Naive thymus-derived CD8-positive, alpha-beta T cell (primary cell): Measurements from ENCODE around the gene DDX23. TPM values are rescaled to one million over a fixed set of nuclear protein-coding genes. Genes with fewer than 3 reads are reported as not detected.
"Not testable (repeated sequence)": the region's sequence is repeated elsewhere in the genome, so short reads cannot be mapped to it uniquely, and the experiment has no call there.

Experiments used
- ATAC-seq, 2 donors: fragments of 150-1000 bp; cut with Tn5 transposase in 1 of 2; sonication (Bioruptor Pico), chemical (Tn5 transposase) in 1 of 2; 1 replicate in 1 of 2; 2 replicates in 1 of 2; pipeline ENCODE4 v1.10.0; 2021; ENCODE audit warnings: mild to moderate bottlenecking in 2 of 2, moderate library complexity in 2 of 2
- POLR2A ChIA-PET: fragments of 350-600 bp; sonication (Branson Sonifier 250); formaldehyde crosslinking; loops from one replicate; lab custom pipeline; 2021; ENCODE audit warnings: antibody characterized with exemption; lab: Charles Lee
- DNase-seq, 10 donors: peaks; one replicate each; pipeline versions ENCODE4 v3.0.0 to v3.0.0-alpha.2; 2020 to 2022
- H3K27ac Mint-ChIP-seq, 10 donors: one replicate each; pipeline ENCODE4 v1.8.0; 2020 to 2022; ENCODE audit warnings: mild to moderate bottlenecking in 10 of 10, mixed read lengths in 10 of 10, moderate library complexity in 4 of 10, inconsistent platforms in 1 of 10
- H3K27me3 Mint-ChIP-seq, 5 donors: one replicate each; pipeline ENCODE4 v1.8.0; 2021 to 2022; ENCODE audit warnings: mixed read lengths in 5 of 5
- H3K36me3 Mint-ChIP-seq, 3 donors: one replicate each; pipeline ENCODE4 v1.8.0; 2020 to 2022; ENCODE audit warnings: mixed read lengths in 3 of 3, mild to moderate bottlenecking in 2 of 3, inconsistent platforms in 1 of 3
- H3K4me1 Mint-ChIP-seq, 4 donors: one replicate each; pipeline ENCODE4 v1.8.0; 2021 to 2022; ENCODE audit warnings: mixed read lengths in 4 of 4
- H3K4me3 Mint-ChIP-seq, 10 donors: one replicate each; pipeline ENCODE4 v1.8.0; 2020 to 2022; ENCODE audit warnings: mild to moderate bottlenecking in 10 of 10, mixed read lengths in 10 of 10, moderate library complexity in 6 of 10, inconsistent platforms in 1 of 10
- H3K9me3 Mint-ChIP-seq, 9 donors: one replicate each; pipeline ENCODE4 v1.8.0; 2020 to 2022; ENCODE audit warnings: mixed read lengths in 9 of 9, mild to moderate bottlenecking in 3 of 9, inconsistent platforms in 1 of 9, moderate library complexity in 1 of 9
- polyA plus RNA-seq, 3 donors: library from polyadenylated mRNA; unstranded; fragments of 300-500 nt; fragmentation: Illumina TruSeq; gene quantifications; one replicate each; pipeline ENCODE4 v1.2.3, GENCODE V29; 2021
- total RNA-seq, 8 experiments: library from RNA in 2 of 8; stranded (reverse) in 2 of 8; gene quantifications; one replicate each; pipeline ENCODE4 v1.2.3 and lab custom pipeline; 2021 to 2026

Gene DDX23
- total and polyA plus RNA-seq, 5 experiments from 2014 or later = 27.6 to 171 (median 52.2) TPM

- H3K4me3 Mint-ChIP-seq = no peak overlapping the region
- ATAC-seq = no peak
- H3K36me3 Mint-ChIP-seq = no peaks in the 10 kb centered on the region
- POLR2A ChIA-PET = no interaction called here
- no peaks in the 10 kb centered on the region for H3K9me3 Mint-ChIP-seq
- peaks cover 8 to 29% (median 19%) of the 10 kb centered on the region in 5 donors for H3K27me3 Mint-ChIP-seq
- H3K27ac Mint-ChIP-seq = no peak overlapping the region
- H3K4me1 Mint-ChIP-seq = peaks cover 0 to 3% (median under 1%) of the 10 kb centered on the region in 4 donors
- DNase-seq = no peak
Measured at GRCh38 chr12:48878548-48878947, 26.6 kb upstream of the DDX23 start.

- no peak for ATAC-seq
- H3K9me3 Mint-ChIP-seq = no peaks in the 10 kb centered on the region
- peaks cover 8 to 14% (median 12%) of the 10 kb centered on the region in 5 donors for H3K27me3 Mint-ChIP-seq
- no peaks in the 10 kb centered on the region for H3K4me1 Mint-ChIP-seq
- H3K36me3 Mint-ChIP-seq = no peaks in the 10 kb centered on the region
- H3K4me3 Mint-ChIP-seq = no peak overlapping the region
- no peak for DNase-seq
- POLR2A ChIA-PET = no interaction called here
- no peak overlapping the region for H3K27ac Mint-ChIP-seq
Measured at GRCh38 chr12:48875944-48876515, 24.1 kb upstream of the DDX23 start.

- H3K4me3 Mint-ChIP-seq, H3K27me3 Mint-ChIP-seq, ATAC-seq, DNase-seq, H3K36me3 Mint-ChIP-seq, H3K9me3 Mint-ChIP-seq, H3K27ac Mint-ChIP-seq, POLR2A ChIA-PET, H3K4me1 Mint-ChIP-seq: not testable (repeated sequence)
Measured at GRCh38 chr12:48873534-48873933, 21.6 kb upstream of the DDX23 start.

- POLR2A ChIA-PET = no interaction called here
- H3K4me1 Mint-ChIP-seq = no peaks in the 10 kb centered on the region
- no peaks in the 10 kb centered on the region for H3K27me3 Mint-ChIP-seq
- ATAC-seq (no peak), DNase-seq (no peak)
- H3K9me3 Mint-ChIP-seq = no peaks in the 10 kb centered on the region
- H3K27ac Mint-ChIP-seq = no peak overlapping the region
- H3K36me3 Mint-ChIP-seq = no peaks in the 10 kb centered on the region
- H3K4me3 Mint-ChIP-seq = no peak overlapping the region
Measured at GRCh38 chr12:48873096-48873495, 21.1 kb upstream of the DDX23 start.

GRCh38 chr12:48869191-48869590 lies 17.2 kb upstream of the DDX23 start:
- DNase-seq (no peak), ATAC-seq (no peak)
- peaks cover 0 to 4% (median 2%) of the 10 kb centered on the region in 5 donors for H3K27me3 Mint-ChIP-seq
- peak overlapping the region in 1 of 10 donors; percentile 34 for H3K4me3 Mint-ChIP-seq
- no peaks in the 10 kb centered on the region for H3K9me3 Mint-ChIP-seq
- H3K36me3 Mint-ChIP-seq = no peaks in the 10 kb centered on the region
- POLR2A ChIA-PET = no interaction called here
- H3K4me1 Mint-ChIP-seq = peaks cover 13 to 21% (median 19%) of the 10 kb centered on the region in 4 donors
- H3K27ac Mint-ChIP-seq = peak overlapping the region in 3 of 10 donors; percentile 17 to 66 (median 24)

GRCh38 chr12:48868451-48868850 lies 16.5 kb upstream of the DDX23 start:
- no peak for ATAC-seq
- Mint-ChIP-seq H3K36me3 (no peaks in the 10 kb centered on the region), H3K27me3 (peaks cover 2 to 11% (median 8%) of the 10 kb centered on the region in 5 donors), H3K9me3 (no peaks in the 10 kb centered on the region), H3K4me3 (no peak overlapping the region), H3K4me1 (peaks cover 13 to 25% (median 24%) of the 10 kb centered on the region in 4 donors), H3K27ac (peak overlapping the region in 2 of 10 donors; percentile 15 to 17)
- POLR2A ChIA-PET = interaction anchor here (1.2 kb wide), 1 partner anchor 16 kb away, joined by 3 read pairs; no protein-coding TSS in a partner anchor
- DNase-seq = no peak

GRCh38 chr12:48866052-48866711 lies 14.2 kb upstream of the DDX23 start:
- Mint-ChIP-seq H3K27me3 (peaks cover 17 to 34% (median 26%) of the 10 kb centered on the region in 5 donors), H3K9me3 (no peaks in the 10 kb centered on the region), H3K4me1 (peaks cover 13 to 25% (median 24%) of the 10 kb centered on the region in 4 donors), H3K27ac (peak overlapping the region; percentile 60 to 98 (median 90)), H3K4me3 (peak overlapping the region; percentile 82 to 99 (median 94)), H3K36me3 (peaks cover 0 to 3% (median 2%) of the 10 kb centered on the region in 3 donors)
- ATAC-seq (peak; percentile 52 to 67), DNase-seq (no peak)
- POLR2A ChIA-PET = interaction anchor here (0.7 to 2.4 kb wide), 7 partner anchors 9 to 128 kb away, joined by 3 to 46 read pairs (median 4); partner anchors contain the start of genes DDX23 and FKBP11

GRCh38 chr12:48865281-48866051 lies 13.5 kb upstream of the DDX23 start, which contains the start of gene RND1:
Gene RND1, minus strand, starts transcription at chr12:48865870. Its CDS starts 103 bp downstream, at chr12:48865767.
- Mint-ChIP-seq H3K4me1 (peaks cover 13 to 25% (median 24%) of the 10 kb centered on the region in 4 donors), H3K36me3 (peaks cover 0 to 5% (median 3%) of the 10 kb centered on the region in 3 donors), H3K4me3 (peak within 1 kb of the TSS; percentile 82 to 99 (median 94)), H3K9me3 (no peaks in the 10 kb centered on the region), H3K27ac (peak within 1 kb of the TSS; percentile 60 to 98 (median 90)), H3K27me3 (peaks cover 17 to 41% (median 28%) of the 10 kb centered on the region in 5 donors)
- POLR2A ChIA-PET = interaction anchor here (0.6 to 2.4 kb wide), 10 partner anchors 8 to 501 kb away, joined by 3 to 46 read pairs (median 4); partner anchors contain the start of genes DDX23, FKBP11 and TUBA1C
- DNase-seq (peak; percentile 64 to 92 (median 86)), ATAC-seq (peak; percentile 91 to 97)

GRCh38 chr12:48863291-48863690 lies 11.3 kb upstream of the DDX23 start:
- POLR2A ChIA-PET = no interaction called here
- peaks cover 17 to 41% (median 28%) of the 10 kb centered on the region in 5 donors for H3K27me3 Mint-ChIP-seq
- peak overlapping the region in 1 of 10 donors; percentile 25 for H3K4me3 Mint-ChIP-seq
- no peak overlapping the region for H3K27ac Mint-ChIP-seq
- H3K9me3 Mint-ChIP-seq = no peaks in the 10 kb centered on the region
- DNase-seq (no peak), ATAC-seq (no peak)
- H3K36me3 Mint-ChIP-seq = peaks cover 0 to 5% (median 3%) of the 10 kb centered on the region in 3 donors
- peaks cover 13 to 25% (median 24%) of the 10 kb centered on the region in 4 donors for H3K4me1 Mint-ChIP-seq

GRCh38 chr12:48862760-48863159 lies 10.8 kb upstream of the DDX23 start:
- Mint-ChIP-seq H3K4me3 (peak overlapping the region in 1 of 10 donors; percentile 20), H3K36me3 (peaks cover 0 to 5% (median 3%) of the 10 kb centered on the region in 3 donors), H3K27me3 (peaks cover 17 to 41% (median 28%) of the 10 kb centered on the region in 5 donors), H3K9me3 (no peaks in the 10 kb centered on the region), H3K27ac (no peak overlapping the region), H3K4me1 (peaks cover 13 to 25% (median 24%) of the 10 kb centered on the region in 4 donors)
- POLR2A ChIA-PET = interaction anchor here (2.4 kb wide), 1 partner anchor 11 kb away, joined by 11 read pairs; the partner anchor contains the start of gene DDX23
- ATAC-seq = no peak
- DNase-seq = no peak

GRCh38 chr12:48861111-48861510 lies 9.1 kb upstream of the DDX23 start:
- Mint-ChIP-seq H3K4me3 (no peak overlapping the region), H3K27ac (peak overlapping the region in 1 of 10 donors; percentile 44), H3K36me3 (peaks cover 0 to 5% (median 3%) of the 10 kb centered on the region in 3 donors), H3K9me3 (no peaks in the 10 kb centered on the region), H3K27me3 (peaks cover 17 to 41% (median 28%) of the 10 kb centered on the region in 5 donors), H3K4me1 (peaks cover 13 to 23% (median 22%) of the 10 kb centered on the region in 4 donors)
- no peak for DNase-seq
- POLR2A ChIA-PET = interaction anchor here (0.6 to 2.4 kb wide), 2 partner anchors 9 to 28 kb away, joined by 3 to 11 read pairs; partner anchors contain the start of gene DDX23
- ATAC-seq = no peak

GRCh38 chr12:48860236-48860635 lies 8.3 kb upstream of the DDX23 start:
- ATAC-seq, H3K9me3 Mint-ChIP-seq, H3K27ac Mint-ChIP-seq, POLR2A ChIA-PET, H3K4me3 Mint-ChIP-seq, DNase-seq, H3K36me3 Mint-ChIP-seq: not testable (repeated sequence)
- Mint-ChIP-seq H3K4me1 (peaks cover 6 to 15% (median 15%) of the 10 kb centered on the region in 4 donors), H3K27me3 (peaks cover 17 to 41% (median 28%) of the 10 kb centered on the region in 5 donors)
